Measurements from ENCODE around the gene FBXL17. TPM values are rescaled to one million over a fixed set of nuclear protein-coding genes. Genes with fewer than 3 reads are reported as not detected.

The FBXL17 gene
- total RNA-seq, 1 donor from 2014 or later, result 12.7 TPM

DNA sequence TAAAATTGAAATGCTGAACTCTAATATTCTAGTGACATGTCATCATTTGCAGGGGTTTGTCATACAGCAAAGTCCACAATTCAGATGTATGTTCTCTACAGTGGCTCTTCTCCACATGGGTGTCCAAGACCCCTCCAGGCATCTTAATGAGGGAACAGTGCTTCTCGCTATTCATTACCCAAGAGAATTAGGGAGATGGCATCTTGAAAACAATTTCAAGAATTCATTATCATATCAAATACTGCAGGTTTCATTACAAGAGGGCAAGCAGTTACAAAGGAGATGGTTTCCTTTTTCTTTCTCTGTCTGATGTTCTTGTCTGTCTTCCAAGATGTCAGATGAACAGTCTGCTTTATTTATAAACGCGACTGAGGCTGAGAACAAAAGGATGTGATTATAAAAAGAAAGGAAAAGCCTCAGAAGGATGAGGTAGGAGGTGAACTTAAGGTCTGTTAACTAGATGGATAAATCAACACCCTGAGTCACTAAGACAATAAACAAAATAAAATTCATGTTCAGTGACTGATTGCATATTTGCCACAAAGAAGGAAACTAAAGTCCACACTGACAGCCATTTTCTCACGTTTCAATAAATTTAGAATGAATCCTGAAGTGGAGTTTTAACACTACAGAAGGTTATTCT, 384.4 kb downstream of the FBXL17 start:
- Histone ChIP-seq H3K4me2 (ENCODE audit: low read length) (peak overlapping the region; percentile 36), H3K27ac (ENCODE audit: low read depth, low read length) (no peak overlapping the region), H3K79me2 (ENCODE audit: insufficient read depth, low read length) (no peaks in the 10 kb centered on the region), H3K36me3 (ENCODE audit: insufficient read depth, low read length) (no peaks in the 10 kb centered on the region), H3K9me3 (ENCODE audit: insufficient read depth, low read depth, low read length) (no peaks in the 10 kb centered on the region), H2AFZ (ENCODE audit: low read depth, low read length) (no peak overlapping the region), H3K9ac (ENCODE audit: low read length) (no peak overlapping the region), H3K4me3 (ENCODE audit: insufficient read depth, low read depth, low read length) (no peak overlapping the region), H3K27me3 (ENCODE audit: insufficient read depth, low read length) (no peaks in the 10 kb centered on the region), H3K4me1 (ENCODE audit: insufficient read depth, low read length) (no peaks in the 10 kb centered on the region), H4K20me1 (ENCODE audit: insufficient read depth, low read length) (no peaks in the 10 kb centered on the region)
- Mint-ChIP-seq H3K9me3 (ENCODE audit: unreplicated experiment) (no peaks in the 10 kb centered on the region), H3K4me3 (ENCODE audit: unreplicated experiment) (no peak overlapping the region), H3K27ac (ENCODE audit: unreplicated experiment) (no peak overlapping the region), H3K4me1 (ENCODE audit: low read depth, unreplicated experiment) (peaks cover 6% of the 10 kb centered on the region), H3K36me3 (ENCODE audit: low read depth, unreplicated experiment) (no peaks in the 10 kb centered on the region), H3K27me3 (ENCODE audit: low read depth, unreplicated experiment) (no peaks in the 10 kb centered on the region)
- peak; percentile 75 for DNase-seq (ENCODE audit: low read depth)
- FAIRE-seq, result no peak
- no peak for TF ChIP-seq EZH2 (IDR thresholded peaks at IDR 0.05; ENCODE audit: insufficient read depth, low read length)

DNA sequence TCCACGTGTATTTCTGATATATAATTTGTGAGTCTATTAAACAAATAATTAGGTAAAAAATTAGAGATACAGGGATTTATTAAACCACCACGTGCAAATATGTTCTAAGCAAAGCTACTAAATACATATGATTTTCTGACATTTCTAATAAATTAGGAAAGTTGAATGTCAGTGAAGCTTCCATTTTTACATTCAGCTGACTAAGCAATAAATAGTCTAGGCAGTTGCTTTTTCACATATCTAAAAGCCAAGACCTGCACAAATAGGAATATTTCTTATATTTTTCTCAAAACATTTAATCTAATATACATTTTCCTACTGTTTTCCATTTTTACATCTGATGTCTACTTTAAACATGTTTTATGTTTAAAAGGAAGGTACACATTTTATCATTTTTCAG, 388.6 kb downstream of the FBXL17 start:
- H3K27ac Mint-ChIP-seq (ENCODE audit: unreplicated experiment), result no peak overlapping the region
- no peaks in the 10 kb centered on the region for H3K4me1 ChIP-seq (ENCODE audit: insufficient read depth, low read length)
- H3K27me3 ChIP-seq (ENCODE audit: insufficient read depth, low read length), result no peaks in the 10 kb centered on the region
- peaks cover 9% of the 10 kb centered on the region for H3K4me1 Mint-ChIP-seq (ENCODE audit: low read depth, unreplicated experiment)
- H3K9ac ChIP-seq (ENCODE audit: low read length), result no peak overlapping the region
- H3K36me3 Mint-ChIP-seq (ENCODE audit: low read depth, unreplicated experiment), result no peaks in the 10 kb centered on the region
- H4K20me1 ChIP-seq (ENCODE audit: insufficient read depth, low read length), result no peaks in the 10 kb centered on the region
- TF ChIP-seq, protein P1, sequence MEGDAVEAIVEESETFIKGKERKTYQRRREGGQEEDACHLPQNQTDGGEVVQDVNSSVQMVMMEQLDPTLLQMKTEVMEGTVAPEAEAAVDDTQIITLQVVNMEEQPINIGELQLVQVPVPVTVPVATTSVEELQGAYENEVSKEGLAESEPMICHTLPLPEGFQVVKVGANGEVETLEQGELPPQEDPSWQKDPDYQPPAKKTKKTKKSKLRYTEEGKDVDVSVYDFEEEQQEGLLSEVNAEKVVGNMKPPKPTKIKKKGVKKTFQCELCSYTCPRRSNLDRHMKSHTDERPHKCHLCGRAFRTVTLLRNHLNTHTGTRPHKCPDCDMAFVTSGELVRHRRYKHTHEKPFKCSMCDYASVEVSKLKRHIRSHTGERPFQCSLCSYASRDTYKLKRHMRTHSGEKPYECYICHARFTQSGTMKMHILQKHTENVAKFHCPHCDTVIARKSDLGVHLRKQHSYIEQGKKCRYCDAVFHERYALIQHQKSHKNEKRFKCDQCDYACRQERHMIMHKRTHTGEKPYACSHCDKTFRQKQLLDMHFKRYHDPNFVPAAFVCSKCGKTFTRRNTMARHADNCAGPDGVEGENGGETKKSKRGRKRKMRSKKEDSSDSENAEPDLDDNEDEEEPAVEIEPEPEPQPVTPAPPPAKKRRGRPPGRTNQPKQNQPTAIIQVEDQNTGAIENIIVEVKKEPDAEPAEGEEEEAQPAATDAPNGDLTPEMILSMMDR (IDR thresholded peaks at IDR 0.05; ENCODE audit: insufficient read depth, low read depth, low read length), result no peak
- no peak for TF ChIP-seq EZH2 (IDR thresholded peaks at IDR 0.05; ENCODE audit: insufficient read depth, low read length)
- no peak for FAIRE-seq
- H2AFZ ChIP-seq (ENCODE audit: low read depth, low read length), result no peak overlapping the region
- DNase-seq (ENCODE audit: low read depth), result no peak
- no peak overlapping the region for H3K4me2 ChIP-seq (ENCODE audit: low read length)
- H3K9me3 Mint-ChIP-seq (ENCODE audit: unreplicated experiment), result no peaks in the 10 kb centered on the region
- no peaks in the 10 kb centered on the region for H3K79me2 ChIP-seq (ENCODE audit: insufficient read depth, low read length)
- no peaks in the 10 kb centered on the region for H3K9me3 ChIP-seq (ENCODE audit: insufficient read depth, low read depth, low read length)
- H3K4me3 Mint-ChIP-seq (ENCODE audit: unreplicated experiment), result no peak overlapping the region
- no peak overlapping the region for H3K27ac ChIP-seq (ENCODE audit: low read depth, low read length)
- H3K27me3 Mint-ChIP-seq (ENCODE audit: low read depth, unreplicated experiment), result no peaks in the 10 kb centered on the region
- no peak overlapping the region for H3K4me3 ChIP-seq (ENCODE audit: insufficient read depth, low read depth, low read length)
- H3K36me3 ChIP-seq (ENCODE audit: insufficient read depth, low read length), result no peaks in the 10 kb centered on the region

DNA sequence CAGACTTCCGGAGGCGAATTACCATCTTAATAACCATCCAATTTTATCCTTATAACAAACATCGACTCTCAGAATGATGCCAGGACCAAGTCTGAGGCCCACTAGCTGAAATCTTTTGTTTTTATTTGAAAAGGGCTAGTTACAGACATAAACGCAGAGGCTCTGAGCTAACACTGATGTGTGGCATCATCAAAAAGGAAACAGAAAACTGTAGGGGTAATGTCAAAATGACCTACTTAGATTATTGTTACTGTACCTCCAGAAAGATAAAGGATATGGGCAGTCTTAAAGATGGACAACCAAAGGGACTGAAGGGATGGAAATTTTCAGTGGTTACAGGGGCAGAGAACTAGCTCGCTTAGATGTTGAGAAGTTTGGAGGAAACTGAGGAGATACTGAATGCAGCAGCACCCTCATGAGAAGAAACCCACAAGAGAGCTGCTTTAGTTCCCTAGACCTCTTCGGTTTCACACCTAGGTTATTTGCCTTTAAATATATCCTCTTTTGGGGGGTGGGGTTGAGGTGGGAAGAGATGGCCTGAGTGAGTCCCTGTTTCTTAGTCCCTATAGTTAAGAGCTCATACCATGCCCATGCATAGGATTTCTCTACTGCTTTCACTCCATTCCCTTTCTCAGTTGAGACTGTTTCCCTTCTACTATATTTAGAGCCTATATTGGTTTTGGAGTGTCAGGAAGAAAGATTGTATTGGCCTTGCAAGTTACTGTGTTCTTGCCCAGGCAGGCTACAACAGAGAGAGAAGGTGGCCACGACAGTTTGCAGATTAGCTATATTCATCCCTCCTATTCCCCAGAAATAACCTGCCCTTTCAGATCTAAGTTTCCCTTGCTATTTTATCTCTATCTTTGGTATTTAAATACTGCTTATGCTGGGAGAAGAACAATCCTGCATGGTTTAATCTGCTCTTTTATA, 390.8 kb downstream of the FBXL17 start:
- TF ChIP-seq, protein P1 (IDR thresholded peaks at IDR 0.05; ENCODE audit: insufficient read depth, low read depth, low read length), result no peak
- no peak for TF ChIP-seq EZH2 (IDR thresholded peaks at IDR 0.05; ENCODE audit: insufficient read depth, low read length)

More for the DNA sequence above, 390.8 kb downstream of the FBXL17 start:
- H2AFZ ChIP-seq (ENCODE audit: low read depth, low read length), result no peak overlapping the region
- H3K27ac ChIP-seq (ENCODE audit: low read depth, low read length), result no peak overlapping the region
- DNase-seq (ENCODE audit: low read depth) (no peak), FAIRE-seq (no peak)
- no peaks in the 10 kb centered on the region for H3K36me3 ChIP-seq (ENCODE audit: insufficient read depth, low read length)
- peaks cover 2% of the 10 kb centered on the region for H3K4me1 Mint-ChIP-seq (ENCODE audit: low read depth, unreplicated experiment)
- H4K20me1 ChIP-seq (ENCODE audit: insufficient read depth, low read length), result no peaks in the 10 kb centered on the region
- H3K4me3 ChIP-seq (ENCODE audit: insufficient read depth, low read depth, low read length), result no peak overlapping the region
- H3K4me2 ChIP-seq (ENCODE audit: low read length), result no peak overlapping the region
- no peaks in the 10 kb centered on the region for H3K27me3 ChIP-seq (ENCODE audit: insufficient read depth, low read length)
- no peak overlapping the region for H3K4me3 Mint-ChIP-seq (ENCODE audit: unreplicated experiment)
- H3K27ac Mint-ChIP-seq (ENCODE audit: unreplicated experiment), result no peak overlapping the region
- H3K9me3 ChIP-seq (ENCODE audit: insufficient read depth, low read depth, low read length), result no peaks in the 10 kb centered on the region
- H3K9ac ChIP-seq (ENCODE audit: low read length), result no peak overlapping the region
- no peaks in the 10 kb centered on the region for H3K79me2 ChIP-seq (ENCODE audit: insufficient read depth, low read length)
- H3K4me1 ChIP-seq (ENCODE audit: insufficient read depth, low read length), result no peaks in the 10 kb centered on the region
- no peaks in the 10 kb centered on the region for H3K27me3 Mint-ChIP-seq (ENCODE audit: low read depth, unreplicated experiment)
- H3K36me3 Mint-ChIP-seq (ENCODE audit: low read depth, unreplicated experiment), result no peaks in the 10 kb centered on the region
- no peaks in the 10 kb centered on the region for H3K9me3 Mint-ChIP-seq (ENCODE audit: unreplicated experiment)
